H9 (cell line): ENCODE data around the gene RPS6KB2. TPM values are rescaled to one million over a fixed set of nuclear protein-coding genes. Genes with fewer than 3 reads are reported as not detected.

Source experiments
- DNase-seq: peaks from one replicate; pipeline ENCODE4 v3.0.0-alpha.2; 2017
- H2AFZ ChIP-seq: one replicate; pipeline ENCODE4 v1.6.1; 2013; ENCODE audit warnings: mild to moderate bottlenecking, low read length, control low read depth, moderate library complexity
- H2AK5ac ChIP-seq: 2 replicates; pipeline ENCODE4 v1.6.1; 2013; ENCODE audit warnings: low read length, control low read depth, mixed read lengths; ENCODE audit not compliant: insufficient read length
- H2BK120ac ChIP-seq: one replicate; pipeline ENCODE4 v1.6.1; 2013; ENCODE audit warnings: low read depth, mild to moderate bottlenecking, low read length, control low read depth, inconsistent platforms; ENCODE audit not compliant: poor library complexity, severe bottlenecking
- H2BK12ac ChIP-seq: 2 replicates; pipeline ENCODE4 v1.6.1; 2013; ENCODE audit warnings: low read length, control low read depth, mixed read lengths, low read depth; ENCODE audit not compliant: insufficient read length
- H2BK15ac ChIP-seq: 2 replicates; pipeline ENCODE4 v1.6.1; 2013; ENCODE audit warnings: low read depth, low read length, control low read depth
- H2BK20ac ChIP-seq: one replicate; pipeline ENCODE4 v1.6.1; 2013; ENCODE audit warnings: low read depth, mild to moderate bottlenecking, low read length, control low read depth, inconsistent platforms; ENCODE audit not compliant: poor library complexity, severe bottlenecking
- H2BK5ac ChIP-seq: 2 replicates; pipeline ENCODE4 v1.6.1; 2013; ENCODE audit warnings: low read length, control low read depth, mixed read lengths; ENCODE audit not compliant: insufficient read length
- H3K14ac ChIP-seq: 2 replicates; pipeline ENCODE4 v1.6.1; 2013; ENCODE audit warnings: low read length, control low read depth; ENCODE audit not compliant: insufficient read depth
- H3K18ac ChIP-seq: 2 replicates; pipeline ENCODE4 v1.6.1; 2013; ENCODE audit warnings: low read depth, mild to moderate bottlenecking, mixed read lengths, low read length, control low read depth; ENCODE audit not compliant: insufficient read length
- H3K23ac ChIP-seq: 2 replicates; pipeline ENCODE4 v1.6.1; 2013; ENCODE audit warnings: low read length, control low read depth, mixed read lengths, low read depth; ENCODE audit not compliant: insufficient read length
- H3K23me2 ChIP-seq: 2 replicates; pipeline ENCODE4 v1.6.1; 2013; ENCODE audit warnings: low read depth, mild to moderate bottlenecking, mixed read lengths, low read length, control low read depth; ENCODE audit not compliant: insufficient read length, poor library complexity, severe bottlenecking
- H3K27ac ChIP-seq: 2 replicates; pipeline ENCODE4 v1.5.1; 2013; ENCODE audit warnings: low read length, control low read depth, mixed read lengths, low read depth; ENCODE audit not compliant: insufficient read length
- H3K27me3 ChIP-seq: 2 replicates; pipeline ENCODE4 v1.6.1; 2013; ENCODE audit warnings: low read length, control low read depth, inconsistent platforms; ENCODE audit not compliant: insufficient read depth
- H3K4ac ChIP-seq: 2 replicates; pipeline ENCODE4 v1.6.1; 2013; ENCODE audit warnings: low read depth, mild to moderate bottlenecking, control low read depth, inconsistent platforms, low read length, moderate library complexity
- H3K4me1 ChIP-seq: 2 replicates; pipeline ENCODE4 v1.6.1; 2013; ENCODE audit warnings: low read length, control low read depth, inconsistent platforms; ENCODE audit not compliant: insufficient read depth
- H3K4me2 ChIP-seq: 2 replicates; pipeline ENCODE4 v1.6.1; 2013; ENCODE audit warnings: low read length, control low read depth, mixed read lengths; ENCODE audit not compliant: insufficient read length, insufficient read depth
- H3K56ac ChIP-seq: 2 replicates; pipeline ENCODE4 v1.6.1; 2013; ENCODE audit warnings: low read depth, mild to moderate bottlenecking, mixed read lengths, low read length, control low read depth; ENCODE audit not compliant: insufficient read length
- H3K79me1 ChIP-seq: 2 replicates; pipeline ENCODE4 v1.6.1; 2013; ENCODE audit warnings: low read depth, mild to moderate bottlenecking, moderate library complexity, low read length, control low read depth, inconsistent platforms; ENCODE audit not compliant: insufficient read depth, poor library complexity, severe bottlenecking
- H3K79me2 ChIP-seq: 2 replicates; pipeline ENCODE4 v1.6.1; 2013; ENCODE audit warnings: low read length, control low read depth, inconsistent platforms; ENCODE audit not compliant: insufficient read depth
- H3K9ac ChIP-seq: 2 replicates; pipeline ENCODE4 v1.6.1; 2013; ENCODE audit warnings: low read length, control low read depth, mixed read lengths; ENCODE audit not compliant: insufficient read length; ENCODE audit errors: extremely low read depth
- H3K9me3 ChIP-seq: one replicate; pipeline ENCODE4 v1.6.1; 2013; ENCODE audit warnings: low read depth, low read length, inconsistent platforms; ENCODE audit not compliant: control insufficient read depth
- H3T11ph ChIP-seq: one replicate; pipeline ENCODE4 v1.6.1; 2013; ENCODE audit warnings: mild to moderate bottlenecking, low read length, control low read depth, inconsistent platforms
- H4K20me1 ChIP-seq: one replicate; pipeline ENCODE4 v1.6.1; 2013; ENCODE audit not compliant: control insufficient read depth, insufficient read length, insufficient read depth
- H4K5ac ChIP-seq: 2 replicates; pipeline ENCODE4 v1.6.1; 2013; ENCODE audit warnings: low read depth, mild to moderate bottlenecking, mixed read lengths, low read length, control low read depth; ENCODE audit not compliant: insufficient read length
- H4K8ac ChIP-seq: replicated peaks from 2 replicates; pipeline ENCODE4 v1.6.1; 2013; ENCODE audit warnings: low read length, control low read depth, mixed read lengths, low read depth; ENCODE audit not compliant: insufficient read length
- H4K91ac ChIP-seq: 2 replicates; pipeline ENCODE4 v1.6.1; 2013; ENCODE audit warnings: low read depth, mild to moderate bottlenecking, moderate library complexity, mixed read lengths, low read length, control low read depth; ENCODE audit not compliant: insufficient read length
- H3K27ac Mint-ChIP-seq, 3 experiments: 2 replicates in 2 of 3; 3 replicates in 1 of 3; pipeline ENCODE4 v1.8.0; 2020 to 2021; ENCODE audit warnings: mixed read lengths in 3 of 3, mild to moderate bottlenecking in 1 of 3, moderate library complexity in 1 of 3
- H3K27me3 Mint-ChIP-seq: 2 replicates; pipeline ENCODE4 v1.8.0; 2021; ENCODE audit warnings: low read depth, mild to moderate bottlenecking, moderate library complexity, mixed read lengths
- H3K36me3 Mint-ChIP-seq, 3 experiments: 2 replicates in 2 of 3; 3 replicates in 1 of 3; pipeline ENCODE4 v1.8.0; 2020 to 2021; ENCODE audit warnings: low read depth in 3 of 3, mixed read lengths in 3 of 3; ENCODE audit not compliant: insufficient read depth in 1 of 3
- H3K4me1 Mint-ChIP-seq, 2 experiments: 2 replicates each; pipeline ENCODE4 v1.8.0; 2020; ENCODE audit warnings: mixed read lengths in 2 of 2
- H3K4me3 Mint-ChIP-seq, 2 experiments: 2 replicates in 1 of 2; 3 replicates in 1 of 2; pipeline ENCODE4 v1.8.0; 2020 to 2021; ENCODE audit warnings: mild to moderate bottlenecking in 2 of 2, mixed read lengths in 2 of 2, moderate library complexity in 1 of 2
- H3K9me3 Mint-ChIP-seq, 2 experiments: 2 replicates in 1 of 2; 3 replicates in 1 of 2; pipeline ENCODE4 v1.8.0; 2020; ENCODE audit warnings: mild to moderate bottlenecking in 2 of 2, mixed read lengths in 2 of 2, moderate library complexity in 1 of 2
- WGBS: extraction: QIAGEN DNeasy Blood & Tissue Kit; methylation state at CpG from one replicate; pipeline ENCODE4 v1.1.7; 2013; ENCODE audit warnings: missing lambda C conversion rate, low lambda C conversion rate, mixed read lengths; ENCODE audit not compliant: insufficient read length; ENCODE audit errors: extremely low coverage; 5-methylcytosine and 5-hydroxymethylcytosine counted together
- total RNA-seq: library from RNA; stranded (reverse); gene quantifications from 2 replicates; pipeline ENCODE4 v1.2.1, GENCODE V29; 2021
- TF ChIP-seq, protein P1 (sequence below): fragments of 200-600 bp; sonication (generic); conservative IDR thresholded peaks from 3 replicates; pipeline ENCODE4 v1.8.0; 2021; ENCODE audit warnings: antibody characterized with exemption, mild to moderate bottlenecking

RPS6KB2 gene
- total RNA-seq, 1 experiment from 2014 or later, result 51.7 TPM

- no peaks in the 10 kb centered on the region for H3K4me1 ChIP-seq
Observed at GRCh38 chr11:67381244-67381972, 46.9 kb upstream of the RPS6KB2 start.

More at GRCh38 chr11:67381244-67381972, 46.9 kb upstream of the RPS6KB2 start:
- no peaks in the 10 kb centered on the region; a peak in 1 of 5 replicates for H3K9me3 Mint-ChIP-seq
- H2AFZ ChIP-seq, result no peak overlapping the region
- H2BK120ac ChIP-seq, result no peak overlapping the region
- H4K8ac ChIP-seq, result no peak overlapping the region
- no peak overlapping the region for H2BK20ac ChIP-seq
- H3K9me3 ChIP-seq, result no peaks in the 10 kb centered on the region
- no peak overlapping the region for H3K9ac ChIP-seq
- peaks cover 61% of the 10 kb centered on the region for H3K27me3 Mint-ChIP-seq
- H3K23me2 ChIP-seq, result no peaks in the 10 kb centered on the region
- H3K4me2 ChIP-seq, result no peak overlapping the region
- H3K4ac ChIP-seq, result no peak overlapping the region
- H4K20me1 ChIP-seq, result no peaks in the 10 kb centered on the region
- WGBS, result no CpG with 5 or more reads among the region's 13 CpGs
- H2BK12ac ChIP-seq, result no peak overlapping the region
- TF ChIP-seq, protein P1, sequence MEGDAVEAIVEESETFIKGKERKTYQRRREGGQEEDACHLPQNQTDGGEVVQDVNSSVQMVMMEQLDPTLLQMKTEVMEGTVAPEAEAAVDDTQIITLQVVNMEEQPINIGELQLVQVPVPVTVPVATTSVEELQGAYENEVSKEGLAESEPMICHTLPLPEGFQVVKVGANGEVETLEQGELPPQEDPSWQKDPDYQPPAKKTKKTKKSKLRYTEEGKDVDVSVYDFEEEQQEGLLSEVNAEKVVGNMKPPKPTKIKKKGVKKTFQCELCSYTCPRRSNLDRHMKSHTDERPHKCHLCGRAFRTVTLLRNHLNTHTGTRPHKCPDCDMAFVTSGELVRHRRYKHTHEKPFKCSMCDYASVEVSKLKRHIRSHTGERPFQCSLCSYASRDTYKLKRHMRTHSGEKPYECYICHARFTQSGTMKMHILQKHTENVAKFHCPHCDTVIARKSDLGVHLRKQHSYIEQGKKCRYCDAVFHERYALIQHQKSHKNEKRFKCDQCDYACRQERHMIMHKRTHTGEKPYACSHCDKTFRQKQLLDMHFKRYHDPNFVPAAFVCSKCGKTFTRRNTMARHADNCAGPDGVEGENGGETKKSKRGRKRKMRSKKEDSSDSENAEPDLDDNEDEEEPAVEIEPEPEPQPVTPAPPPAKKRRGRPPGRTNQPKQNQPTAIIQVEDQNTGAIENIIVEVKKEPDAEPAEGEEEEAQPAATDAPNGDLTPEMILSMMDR, result no peak
- H3K79me2 ChIP-seq, result no peaks in the 10 kb centered on the region
- no peaks in the 10 kb centered on the region for H3K79me1 ChIP-seq
- no peak overlapping the region for H4K91ac ChIP-seq
- H3K56ac ChIP-seq, result no peak overlapping the region
- H3K4me3 Mint-ChIP-seq, result no peak overlapping the region
- H2AK5ac ChIP-seq, result no peak overlapping the region
- H3K36me3 Mint-ChIP-seq, result no peaks in the 10 kb centered on the region
- no peak overlapping the region for H3K27ac ChIP-seq
- peaks cover 6% of the 10 kb centered on the region; the same call in 1 of the 2 replicates for H3K27me3 ChIP-seq
- DNase-seq, result no peak
- H3T11ph ChIP-seq, result no peak overlapping the region
- no peak overlapping the region for H2BK5ac ChIP-seq
- H3K27ac Mint-ChIP-seq, result no peak overlapping the region; a peak in 1 of 7 replicates
- H3K14ac ChIP-seq, result no peak overlapping the region
- H3K18ac ChIP-seq, result no peak overlapping the region
- H3K4me1 Mint-ChIP-seq, result peaks cover 19 to 23% of the 10 kb centered on the region in 2 experiments
- H4K5ac ChIP-seq, result no peak overlapping the region
- H3K23ac ChIP-seq, result no peak overlapping the region
- no peak overlapping the region for H2BK15ac ChIP-seq
